GM21825 (cell line): ENCODE data around the gene TMC5.

ENCODE experiments used
- ATAC-seq: cut with Tn5 transposase; IDR thresholded peaks from one replicate; pipeline ENCODE4 v1.9.1; 2021; ENCODE audit warnings: mild to moderate bottlenecking, moderate library complexity; ENCODE audit not compliant: unreplicated experiment

The TMC5 gene

DNA sequence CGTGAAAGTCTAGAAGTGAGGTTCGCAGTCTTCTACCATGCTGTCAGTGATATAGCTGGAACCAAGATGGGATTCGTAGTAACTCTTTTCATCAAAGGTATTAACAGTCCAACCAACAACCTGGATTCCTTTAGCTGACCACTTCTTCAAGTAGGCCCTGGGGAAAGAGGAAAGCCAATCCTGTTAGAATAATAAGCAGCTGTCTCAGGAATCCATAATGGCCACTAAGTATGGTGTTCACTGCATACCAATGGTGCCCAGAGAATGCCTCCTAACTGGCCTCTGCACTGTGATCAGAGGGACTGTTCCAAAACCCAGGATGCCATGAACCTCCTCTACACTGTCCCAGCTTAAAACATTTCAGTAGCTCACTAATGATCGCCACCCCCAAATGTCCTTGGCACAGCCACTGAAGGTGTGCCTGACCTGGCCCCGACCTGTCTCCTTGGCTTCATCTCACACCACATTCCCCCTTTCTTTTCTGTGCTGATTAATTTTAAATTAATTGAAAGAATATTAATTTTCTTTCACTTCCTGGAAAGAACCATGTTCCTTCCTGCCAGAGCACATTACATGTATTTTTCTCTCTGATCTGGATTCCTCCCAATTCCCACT is 85.9 kb downstream of the TMC5 start:
- ATAC-seq: no peak

- ATAC-seq: no peak
Observed at GRCh38 chr16:19505600-19506303, 88.1 kb downstream of the TMC5 start.

- ATAC-seq: no peak
Observed at GRCh38 chr16:19506965-19507364, 89.3 kb downstream of the TMC5 start.

DNA sequence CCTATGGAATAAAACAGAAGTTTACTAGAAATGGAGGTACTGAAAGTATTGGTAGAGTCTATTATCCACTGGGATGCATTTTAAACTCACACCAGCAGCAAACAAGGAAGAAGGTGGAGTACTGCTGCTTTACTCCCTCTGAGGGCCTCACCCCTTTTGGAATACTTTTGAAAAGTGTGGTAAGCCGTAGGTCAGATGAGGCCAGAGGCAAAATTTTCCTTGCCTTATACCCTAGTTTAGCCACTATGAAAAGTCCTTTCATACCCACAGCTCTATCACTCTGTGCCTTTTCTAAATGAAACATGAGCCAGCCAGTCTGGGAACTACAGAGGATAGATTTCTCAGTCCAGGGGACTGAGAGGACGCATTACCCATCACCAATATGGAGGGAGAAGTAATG is 90.2 kb downstream of the TMC5 start:
- no peak for ATAC-seq

DNA sequence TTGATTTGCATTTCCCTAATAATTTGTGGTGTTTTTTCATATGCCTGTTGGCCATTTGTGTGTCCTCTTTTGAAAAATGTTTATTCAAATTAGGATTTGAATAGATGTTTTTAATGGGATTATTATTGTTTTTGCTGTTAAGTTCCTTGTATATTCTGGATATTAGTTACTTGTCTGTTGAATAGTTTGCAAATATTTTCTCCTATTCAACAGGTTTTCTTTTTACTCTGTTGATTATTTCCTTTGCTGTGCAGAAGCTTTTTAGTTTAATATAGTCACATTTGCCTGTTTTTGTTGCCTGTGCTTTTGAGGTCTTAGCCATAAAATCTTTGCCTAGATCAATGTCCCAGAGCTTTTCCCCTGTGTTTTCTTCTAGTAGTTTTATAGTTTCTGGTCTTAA is 94.6 kb downstream of the TMC5 start:
- no peak for ATAC-seq

DNA sequence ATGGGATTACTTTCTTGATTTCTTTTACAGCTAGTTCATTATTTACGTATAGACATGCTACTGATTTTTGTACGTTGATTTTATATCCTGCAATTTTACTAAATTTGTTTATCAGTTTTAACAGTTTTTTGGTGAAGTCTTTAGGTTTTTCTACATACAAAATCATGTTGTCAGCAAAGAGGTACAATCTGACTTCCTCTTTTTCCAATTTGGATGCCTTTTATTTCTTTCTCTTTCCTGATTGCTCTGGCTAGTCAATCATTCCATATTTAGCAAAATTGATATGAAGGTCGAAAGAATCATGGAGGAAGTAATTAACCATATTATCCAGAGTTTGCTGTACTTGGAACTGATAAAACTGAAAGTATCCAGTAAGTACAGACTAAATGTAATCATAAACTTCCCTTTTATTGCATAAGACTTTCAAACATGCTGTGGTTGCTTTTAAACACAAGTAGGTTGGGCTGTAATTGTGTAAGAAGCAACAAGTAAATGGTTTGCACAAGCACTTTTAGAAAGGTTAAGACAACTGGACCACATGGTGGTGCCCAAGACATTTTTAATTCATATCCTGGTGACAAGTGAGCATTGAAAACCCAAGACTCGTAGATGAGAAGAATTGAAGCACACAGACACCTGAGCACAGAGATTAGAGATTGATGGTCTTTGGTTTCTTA is 95.8 kb downstream of the TMC5 start:
- ATAC-seq: no peak

DNA sequence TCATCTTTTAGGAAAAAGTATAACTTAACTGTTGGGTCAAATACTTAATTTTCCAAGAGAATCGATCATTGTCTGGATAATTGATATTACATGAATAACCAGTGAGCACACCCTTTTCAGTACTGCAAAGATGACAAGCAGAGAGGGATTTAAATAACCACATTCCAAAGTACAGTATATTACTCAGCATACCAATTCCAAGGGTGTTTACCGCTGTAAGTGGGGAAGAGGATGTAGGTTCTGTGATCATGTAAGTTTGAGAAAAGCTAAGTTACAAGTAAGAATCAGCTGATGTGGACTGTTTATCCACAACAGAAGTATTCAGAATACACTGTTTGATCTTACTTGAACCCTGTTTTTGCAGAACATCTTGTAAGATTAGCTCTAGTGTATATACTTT is 98.1 kb downstream of the TMC5 start:
- no peak for ATAC-seq

GRCh38 chr16:19517424-19518089 is 99.9 kb downstream of the TMC5 start:
- ATAC-seq: no peak

- ATAC-seq: no peak
Observed at GRCh38 chr16:19518388-19518787, 100.7 kb downstream of the TMC5 start.

GRCh38 chr16:19520861-19521331 is 103.2 kb downstream of the TMC5 start:
- ATAC-seq: no peak

DNA sequence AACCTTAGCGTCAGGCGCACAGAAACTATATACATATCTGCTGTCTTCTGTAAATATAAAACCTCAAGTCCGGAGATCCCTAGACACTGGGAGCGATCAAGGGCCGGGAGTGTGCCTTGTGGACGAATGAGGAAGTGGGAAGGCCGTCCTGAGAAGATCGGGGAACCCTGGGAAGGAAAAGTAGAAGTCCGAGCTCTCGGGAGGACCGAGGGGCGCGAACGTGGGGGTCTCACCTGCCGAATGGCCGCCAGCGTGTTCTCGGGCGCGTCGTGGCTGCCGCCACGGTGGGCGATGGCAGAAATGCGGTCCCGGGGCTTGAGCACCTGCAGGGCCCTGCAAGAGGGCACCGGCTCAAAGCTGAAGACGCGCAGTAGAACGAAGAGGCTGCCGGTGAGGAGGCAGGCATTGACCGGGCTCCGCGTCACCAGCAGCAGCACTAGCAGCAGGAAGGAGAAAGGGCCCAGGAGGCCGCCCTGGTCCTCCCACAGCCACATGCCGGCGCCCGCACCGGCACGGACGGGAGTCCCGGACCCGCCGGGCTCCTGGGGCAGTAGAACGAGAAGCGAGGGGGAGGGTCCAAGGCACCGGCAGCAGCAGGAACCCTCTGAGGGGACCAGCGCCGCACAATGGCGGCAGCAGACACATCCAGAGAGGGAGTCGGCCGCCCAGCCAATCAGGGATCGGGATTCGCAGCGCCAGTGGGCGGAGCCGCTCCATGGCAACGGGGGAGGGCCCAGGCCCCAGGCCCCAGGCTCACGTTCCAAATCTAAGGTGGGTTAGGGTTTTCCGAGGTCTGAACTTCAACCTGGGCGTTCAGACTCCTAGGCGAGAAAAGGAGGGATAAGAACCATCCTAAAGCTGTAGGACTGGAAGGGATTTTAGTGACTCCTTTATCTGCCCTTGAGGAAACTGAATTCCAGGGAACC is 104.1 kb downstream of the TMC5 start, which contains the start of gene GDE1:
TSS of gene GDE1 (minus strand) at position 628 of the 926 bp plus-strand sequence. CDS start at position 494, 134 bp downstream.
- peak; percentile 73 for ATAC-seq

DNA sequence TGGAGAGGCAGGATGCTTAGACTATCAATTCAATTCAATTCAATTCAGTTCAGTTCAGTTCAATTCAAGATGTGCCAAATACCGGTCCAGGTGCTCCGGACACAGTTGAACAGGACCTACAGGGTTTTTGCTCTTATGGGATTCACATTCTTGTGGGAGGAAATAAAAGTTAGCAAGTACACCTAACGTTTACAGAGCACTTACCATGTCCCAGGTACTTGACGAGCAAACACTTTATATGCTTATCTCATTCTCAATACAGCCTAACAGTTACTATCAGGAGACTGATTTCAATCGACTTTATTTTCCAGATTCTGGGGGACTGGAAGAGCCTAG is 104.7 kb downstream of the TMC5 start:
- no peak for ATAC-seq

DNA sequence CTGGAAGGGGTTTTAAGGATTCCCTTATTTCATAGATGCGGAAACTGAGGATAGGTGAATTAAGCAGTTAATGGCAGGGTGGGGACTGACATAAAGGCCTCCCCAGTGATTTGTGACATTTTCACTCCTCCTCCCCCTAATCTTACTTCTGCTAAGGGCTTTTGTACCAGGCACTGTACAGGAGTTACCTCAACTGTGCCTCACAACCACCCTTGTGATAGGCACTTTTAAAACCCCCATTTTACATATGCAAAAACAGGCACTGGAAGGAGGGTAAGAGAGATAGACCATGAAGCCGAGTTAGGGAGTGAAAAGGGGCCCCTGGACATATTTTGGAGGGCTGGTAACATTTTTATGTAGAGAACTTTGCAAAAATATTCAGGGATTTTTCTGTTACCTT is 105.1 kb downstream of the TMC5 start:
- ATAC-seq: no peak

DNA sequence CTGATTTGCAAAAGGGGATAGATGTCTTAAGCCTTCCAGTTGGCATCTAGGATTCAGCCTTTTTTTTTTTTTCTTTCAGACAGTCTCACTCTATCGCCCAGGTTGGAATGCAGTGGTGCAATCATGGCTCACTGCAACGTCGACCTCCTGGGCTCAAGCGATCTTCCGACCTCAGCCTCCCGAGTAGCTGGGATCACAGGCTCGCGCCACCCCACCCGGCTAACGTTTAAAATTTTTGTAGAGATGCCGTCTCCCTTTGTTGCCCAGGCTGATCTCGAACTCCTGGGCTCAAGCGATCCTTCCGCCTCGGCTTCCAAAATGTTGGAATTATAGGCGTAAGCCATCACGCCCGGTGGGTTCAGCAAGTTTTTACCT is 105.5 kb downstream of the TMC5 start:
- no peak for ATAC-seq

DNA sequence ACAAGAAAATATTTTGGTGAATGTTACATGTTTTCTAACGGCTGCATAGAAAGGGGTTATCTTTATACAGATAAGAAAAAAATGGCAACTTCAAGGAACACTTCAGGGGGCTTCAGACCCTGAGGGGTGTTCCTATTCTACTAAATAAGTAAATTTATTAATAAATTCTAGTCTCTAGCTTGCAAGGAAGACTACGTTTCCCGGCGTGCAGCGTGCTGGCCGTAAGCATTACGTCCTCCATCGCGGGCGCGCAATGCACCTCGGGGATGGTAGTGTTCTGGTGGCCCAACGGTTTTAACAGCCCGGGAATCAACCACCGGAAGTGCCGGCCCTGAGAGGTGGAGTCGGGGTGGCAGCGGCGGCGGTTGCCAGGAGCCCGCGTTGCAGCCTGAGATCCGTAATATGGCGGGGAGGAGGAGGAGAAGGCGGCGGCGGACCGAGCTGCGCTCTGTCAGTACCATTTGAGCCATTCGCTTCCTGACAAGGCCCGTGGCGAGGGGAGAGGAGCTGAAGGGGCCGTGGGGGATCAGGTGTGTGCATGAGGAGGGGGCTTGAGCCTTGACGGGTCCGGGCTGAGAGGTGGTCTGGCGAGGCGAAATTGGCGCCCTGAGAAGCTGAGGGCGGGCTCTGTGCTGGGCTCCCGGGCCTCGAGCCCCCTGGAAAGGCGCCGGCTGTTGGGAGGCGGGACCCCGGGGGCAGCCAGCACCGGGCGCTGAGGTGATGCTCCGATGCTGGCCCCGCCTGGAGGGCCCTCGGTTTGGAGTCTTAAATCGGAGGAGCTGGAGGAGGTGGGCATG is 106.1 kb downstream of the TMC5 start, which contains the start of gene CCP110:
TSS of gene CCP110 (plus strand) at position 384 of the 797 bp plus-strand sequence. CDS start 3,940 bp downstream, outside the sequence.
- peak; percentile 78 for ATAC-seq

DNA sequence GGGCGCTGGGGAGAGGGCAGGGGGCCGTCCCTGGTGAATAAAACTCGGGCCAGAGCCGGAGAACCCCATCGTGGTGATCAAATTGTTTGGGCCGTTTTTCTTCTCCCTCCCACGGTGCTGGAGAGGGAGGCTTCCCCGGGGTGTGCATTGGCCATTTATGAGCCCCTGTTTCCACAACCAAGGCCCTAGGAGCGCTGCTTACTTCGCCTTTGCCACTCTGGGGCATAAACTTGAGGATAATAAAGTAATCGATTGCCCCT is 106.6 kb downstream of the TMC5 start:
- no peak for ATAC-seq

GRCh38 chr16:19524616-19525384 is 107.1 kb downstream of the TMC5 start:
- no peak for ATAC-seq

DNA sequence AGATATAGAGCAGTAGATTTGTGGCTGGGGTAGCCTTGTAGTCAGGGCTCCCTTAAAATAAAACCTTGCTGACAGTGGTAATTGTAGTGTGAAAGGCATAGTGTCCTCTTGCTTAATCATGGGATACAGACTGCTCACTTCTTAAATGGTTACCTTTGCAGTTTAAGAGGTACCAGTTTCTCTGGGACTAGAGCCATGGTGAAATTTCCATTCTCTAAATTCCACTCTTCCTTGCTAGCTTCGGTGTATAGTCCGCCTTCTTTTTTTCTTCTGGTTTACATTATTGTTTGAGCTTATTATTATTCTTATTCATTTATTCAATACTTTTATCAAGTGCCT is 107.7 kb downstream of the TMC5 start:
- no peak for ATAC-seq

- ATAC-seq: no peak
Observed at GRCh38 chr16:19527161-19527560, 109.5 kb downstream of the TMC5 start.
